Ascending aorta (tissue), 2 donors: ENCODE results near the gene LAMB3. TPM values are rescaled to one million over a fixed set of nuclear protein-coding genes. Genes with fewer than 3 reads are reported as not detected.

ENCODE experiments used
- DNase-seq, 2 donors: peaks; one replicate each; pipeline ENCODE4 v3.0.0-alpha.2; 2019; ENCODE audit warnings: low spot score in 2 of 2
- H3K27ac ChIP-seq, 2 donors: fragments of 200-600 bp; sonication (generic); one replicate each; pipeline ENCODE4 v1.5.1; 2016 to 2017; ENCODE audit warnings: mild to moderate bottlenecking in 1 of 2
- H3K27me3 ChIP-seq: fragments of 200-600 bp; sonication (generic); one replicate; pipeline ENCODE4 v1.5.1; 2017
- H3K36me3 ChIP-seq, 2 donors: fragments of 200-600 bp; sonication (generic); one replicate each; pipeline ENCODE4 v1.5.1; 2016
- H3K4me1 ChIP-seq, 2 donors: fragments of 200-600 bp; sonication (generic); one replicate each; pipeline ENCODE4 v1.5.1; 2016 to 2017; ENCODE audit warnings: mild to moderate bottlenecking in 1 of 2
- H3K4me3 ChIP-seq, 2 donors: fragments of 200-600 bp; sonication (generic); one replicate each; pipeline ENCODE4 v1.5.1; 2016 to 2017; ENCODE audit warnings: mild to moderate bottlenecking in 1 of 2
- H3K9me3 ChIP-seq, 2 donors: fragments of 200-600 bp; sonication (generic); one replicate each; pipeline ENCODE4 v1.5.1; 2016
- intact Hi-C: fragments of 100-400 bp; cut with DNase I; formaldehyde crosslinking; loops from one replicate; pipeline ENCODE4 v1.15.1; 2023
- total RNA-seq: library from RNA; depleted of rRNA; stranded (reverse); fragments of >200 nt; gene quantifications from one replicate; pipeline ENCODE4 v1.1.0, GENCODE V29; 2016
- TF ChIP-seq, protein P1 (sequence below), 3 experiments: fragments of 200-600 bp in 2 of 3; fragments of 450-650 bp in 1 of 3; sonication (generic) in 2 of 3; IDR thresholded peaks; one replicate each; pipeline ENCODE4 v1.5.1; 2016 to 2019; ENCODE audit warnings: antibody characterized with exemption in 3 of 3, mild to moderate bottlenecking in 1 of 3, moderate library complexity in 1 of 3

Gene LAMB3
- total RNA-seq, 1 donor from 2014 or later, result 0.75 TPM

DNA sequence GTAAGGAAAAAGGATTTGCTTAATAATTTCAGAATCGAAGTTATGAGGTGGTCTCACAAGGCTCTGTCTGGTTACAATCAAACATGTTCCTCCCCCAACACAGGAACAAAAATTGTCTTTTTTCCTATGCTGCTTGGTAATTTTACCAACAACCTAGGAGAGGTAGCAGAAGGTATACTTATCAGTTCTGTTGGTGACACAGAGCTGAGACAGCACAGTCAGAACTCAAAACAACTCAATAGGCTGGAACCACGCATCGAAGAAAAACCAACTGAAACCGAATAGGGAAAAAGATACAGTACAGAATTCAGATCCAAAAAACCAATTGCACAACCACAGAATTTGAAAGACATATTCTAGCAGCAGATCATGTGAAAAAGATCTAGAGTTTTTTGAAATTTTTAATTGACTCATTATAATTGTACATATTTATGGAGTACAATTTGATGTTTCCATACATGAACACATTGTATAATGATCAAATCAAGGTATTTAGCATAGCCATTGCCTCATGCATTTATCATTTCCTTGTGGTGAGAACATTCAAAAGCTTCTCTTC is 26.8 kb upstream of the LAMB3 start:
- no peak overlapping the region for H3K27ac ChIP-seq
- no peaks in the 10 kb centered on the region for H3K36me3 ChIP-seq
- H3K4me3 ChIP-seq, result no peak overlapping the region
- no peak for DNase-seq
- no peaks in the 10 kb centered on the region for H3K27me3 ChIP-seq
- no peaks in the 10 kb centered on the region for H3K9me3 ChIP-seq
- intact Hi-C loops, result no loop called here
- TF ChIP-seq, protein P1, sequence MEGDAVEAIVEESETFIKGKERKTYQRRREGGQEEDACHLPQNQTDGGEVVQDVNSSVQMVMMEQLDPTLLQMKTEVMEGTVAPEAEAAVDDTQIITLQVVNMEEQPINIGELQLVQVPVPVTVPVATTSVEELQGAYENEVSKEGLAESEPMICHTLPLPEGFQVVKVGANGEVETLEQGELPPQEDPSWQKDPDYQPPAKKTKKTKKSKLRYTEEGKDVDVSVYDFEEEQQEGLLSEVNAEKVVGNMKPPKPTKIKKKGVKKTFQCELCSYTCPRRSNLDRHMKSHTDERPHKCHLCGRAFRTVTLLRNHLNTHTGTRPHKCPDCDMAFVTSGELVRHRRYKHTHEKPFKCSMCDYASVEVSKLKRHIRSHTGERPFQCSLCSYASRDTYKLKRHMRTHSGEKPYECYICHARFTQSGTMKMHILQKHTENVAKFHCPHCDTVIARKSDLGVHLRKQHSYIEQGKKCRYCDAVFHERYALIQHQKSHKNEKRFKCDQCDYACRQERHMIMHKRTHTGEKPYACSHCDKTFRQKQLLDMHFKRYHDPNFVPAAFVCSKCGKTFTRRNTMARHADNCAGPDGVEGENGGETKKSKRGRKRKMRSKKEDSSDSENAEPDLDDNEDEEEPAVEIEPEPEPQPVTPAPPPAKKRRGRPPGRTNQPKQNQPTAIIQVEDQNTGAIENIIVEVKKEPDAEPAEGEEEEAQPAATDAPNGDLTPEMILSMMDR (IDR thresholded peaks at IDR 0.05), result no peak
- H3K4me1 ChIP-seq, result peaks cover 4 to 11% of the 10 kb centered on the region in 2 donors

GRCh38 chr1:209675565-209676154 is 23.4 kb upstream of the LAMB3 start:
- Histone ChIP-seq H3K27ac (peak overlapping the region; percentile 5 to 13), H3K4me3 (peak overlapping the region; percentile 65 to 76)
- intact Hi-C loops, result no loop called here

DNA sequence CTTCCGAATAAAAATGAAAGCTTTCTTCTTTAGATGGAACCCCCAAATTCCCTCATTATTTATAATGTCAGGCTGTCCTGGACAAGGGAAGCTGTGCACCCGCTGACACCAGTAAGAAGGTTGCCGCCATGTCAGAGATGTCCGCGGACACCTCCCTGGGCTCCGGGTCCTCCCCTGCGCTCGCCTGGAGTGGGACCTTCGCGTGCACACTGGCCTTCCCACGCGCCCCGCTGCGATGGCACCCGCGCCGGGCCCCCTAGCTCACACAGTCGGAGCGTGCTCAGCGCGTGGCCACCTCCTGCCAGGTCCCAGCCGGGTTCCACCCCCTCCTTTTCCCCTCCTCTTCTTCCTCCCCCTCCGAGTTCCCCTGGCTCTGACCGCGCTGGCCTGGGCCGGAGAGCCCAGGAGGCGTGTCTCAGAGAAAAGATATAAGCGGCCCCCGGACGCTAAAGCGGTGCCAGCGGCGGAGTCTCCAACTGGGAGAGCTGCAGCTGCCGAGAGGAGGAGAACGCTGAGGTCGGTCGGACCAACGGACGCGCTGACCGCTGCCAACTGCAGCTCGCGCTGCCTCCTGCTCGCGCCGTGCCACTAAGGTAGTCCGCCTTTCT is 22.8 kb upstream of the LAMB3 start, which contains the start of gene G0S2:
G0S2 (plus strand) TSS at position 456 of the 608 bp plus-strand sequence. CDS start 273 bp downstream, outside the sequence.
- peak within 1 kb of the TSS; percentile 5 to 13 for H3K27ac ChIP-seq
- DNase-seq, result peak in 1 of 2 donors; percentile 79
- peaks cover 4 to 11% of the 10 kb centered on the region in 2 donors for H3K4me1 ChIP-seq
- no peaks in the 10 kb centered on the region for H3K36me3 ChIP-seq
- peak within 1 kb of the TSS; percentile 65 to 76 for H3K4me3 ChIP-seq
- TF ChIP-seq, protein P1 (IDR thresholded peaks at IDR 0.05), result no peak
- no peaks in the 10 kb centered on the region for H3K9me3 ChIP-seq
- no peaks in the 10 kb centered on the region for H3K27me3 ChIP-seq
- intact Hi-C loops, result no loop called here

More at GRCh38 chr1:209675565-209676154, 23.4 kb upstream of the LAMB3 start:
- DNase-seq, result no peak
- Histone ChIP-seq H3K9me3 (no peaks in the 10 kb centered on the region), H3K36me3 (no peaks in the 10 kb centered on the region), H3K27me3 (no peaks in the 10 kb centered on the region), H3K4me1 (peaks cover 4 to 11% of the 10 kb centered on the region in 2 donors)
- TF ChIP-seq, protein P1 (IDR thresholded peaks at IDR 0.05), result no peak

GRCh38 chr1:209673631-209674417 is 21.6 kb upstream of the LAMB3 start:
- TF ChIP-seq, protein P1 (IDR thresholded peaks at IDR 0.05), result no peak
- Histone ChIP-seq H3K27ac (no peak overlapping the region), H3K27me3 (no peaks in the 10 kb centered on the region), H3K4me1 (peaks cover 4 to 11% of the 10 kb centered on the region in 2 donors), H3K4me3 (no peak overlapping the region), H3K9me3 (no peaks in the 10 kb centered on the region), H3K36me3 (no peaks in the 10 kb centered on the region)
- intact Hi-C loops, result no loop called here
- no peak for DNase-seq

DNA sequence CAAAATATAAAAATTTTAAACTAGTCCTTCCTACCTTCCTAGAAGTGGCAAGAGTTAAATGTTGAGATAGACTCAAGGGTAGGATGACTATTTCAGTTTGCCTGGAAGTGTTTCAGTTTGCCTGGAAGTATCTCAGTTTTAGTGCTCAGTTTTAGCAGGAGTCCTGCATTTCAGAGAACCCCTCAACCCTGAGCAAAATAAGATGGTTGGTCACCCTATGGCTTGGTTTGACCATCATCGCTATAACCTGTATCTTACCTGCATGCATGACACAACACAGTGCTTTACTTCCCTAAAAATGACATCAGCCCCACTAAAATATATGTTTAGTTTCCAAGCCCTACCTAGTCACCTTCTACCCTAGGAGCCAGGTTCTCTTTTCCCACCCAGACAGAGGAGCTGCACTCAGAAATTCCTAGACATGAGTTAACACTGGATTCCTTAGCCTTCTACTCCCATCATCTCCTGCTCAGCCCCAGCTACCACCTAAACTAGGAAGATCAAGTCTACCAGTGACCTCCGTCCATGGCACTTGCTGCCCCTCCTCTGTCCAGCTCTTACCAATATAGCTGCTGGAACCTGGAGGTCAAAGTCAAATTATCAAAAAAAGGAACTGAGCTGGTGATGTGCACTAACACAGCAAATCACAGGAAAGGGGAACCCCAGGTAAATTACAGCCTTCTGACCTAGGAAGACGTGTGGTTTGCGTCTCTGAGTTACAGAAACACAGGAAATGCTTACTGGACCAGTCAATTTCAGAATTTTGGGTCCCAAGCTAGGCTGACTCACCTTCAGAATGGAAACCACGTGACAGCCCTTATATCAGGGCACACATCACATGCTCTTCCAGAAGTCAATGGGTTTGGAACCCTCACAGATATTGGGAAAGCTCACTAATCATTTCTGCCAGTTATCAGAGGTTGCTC is 20.7 kb upstream of the LAMB3 start:
- H3K27me3 ChIP-seq, result no peaks in the 10 kb centered on the region
- TF ChIP-seq, protein P1 (IDR thresholded peaks at IDR 0.05), result no peak
- H3K9me3 ChIP-seq, result no peaks in the 10 kb centered on the region
- no peak overlapping the region for H3K27ac ChIP-seq
- H3K4me3 ChIP-seq, result no peak overlapping the region
- intact Hi-C loops, result no loop called here
- H3K36me3 ChIP-seq, result no peaks in the 10 kb centered on the region
- peaks cover 4 to 11% of the 10 kb centered on the region in 2 donors for H3K4me1 ChIP-seq
- DNase-seq, result no peak
